Upper lobe of left lung (tissue), 6 donors: ENCODE data around the gene HOXB4. TPM values are rescaled to one million over a fixed set of nuclear protein-coding genes. Genes with fewer than 3 reads are reported as not detected.

Source experiments
- ATAC-seq, 2 donors: fragments of 200-7000 bp; cut with Tn5 transposase; one replicate each; pipeline ENCODE4 v1.9.1; 2022; ENCODE audit warnings: mild to moderate bottlenecking in 2 of 2, moderate library complexity in 2 of 2; ENCODE audit not compliant: low FRiP score in 2 of 2
- DNase-seq, 2 donors: peaks; one replicate each; pipeline ENCODE4 v3.0.0-alpha.2; 2019 to 2020
- H3K27ac ChIP-seq, 4 donors: fragments of 200-600 bp; sonication (generic); one replicate each; pipeline ENCODE4 v1.5.1; 2016 to 2019
- H3K27me3 ChIP-seq, 4 donors: fragments of 200-600 bp; sonication (generic); one replicate each; pipeline ENCODE4 v1.5.1; 2017 to 2019
- H3K36me3 ChIP-seq, 4 donors: fragments of 200-600 bp; sonication (generic); one replicate each; pipeline ENCODE4 v1.5.1; 2016 to 2019
- H3K4me1 ChIP-seq, 4 donors: fragments of 200-600 bp; sonication (generic); one replicate each; pipeline ENCODE4 v1.5.1; 2018 to 2019
- H3K4me3 ChIP-seq, 4 donors: fragments of 200-600 bp; sonication (generic); one replicate each; pipeline ENCODE4 v1.5.1; 2017 to 2019; ENCODE audit warnings: mild to moderate bottlenecking in 2 of 4, moderate library complexity in 1 of 4
- H3K9me3 ChIP-seq, 4 donors: fragments of 200-600 bp; sonication (generic); one replicate each; pipeline ENCODE4 v1.5.1; 2018 to 2019
- EP300 ChIP-seq, 4 donors: sonication (generic); formaldehyde crosslinking; IDR thresholded peaks; one replicate each; pipeline ENCODE4 v1.5.1; 2017; ENCODE audit warnings: antibody characterized with exemption in 4 of 4, control low read depth in 2 of 4
- POLR2A ChIP-seq, 4 donors: fragments of 450-650 bp; IDR thresholded peaks; one replicate each; pipeline ENCODE4 v1.5.1; 2016 to 2017; ENCODE audit warnings: antibody characterized with exemption in 4 of 4, mild to moderate bottlenecking in 2 of 4
- POLR2AphosphoS5 ChIP-seq, 2 donors: sonication (generic); formaldehyde crosslinking; IDR thresholded peaks; one replicate each; pipeline ENCODE4 v1.5.1; 2017; ENCODE audit warnings: antibody characterized with exemption in 2 of 2
- WGBS, 2 donors: methylation state at CpG; one replicate each; pipeline ENCODE4 v1.1.5; 2017 to 2018; 5-methylcytosine and 5-hydroxymethylcytosine counted together
- total RNA-seq, 6 donors: library from RNA; depleted of rRNA in 4 of 6; stranded (reverse); fragments of >200 nt in 4 of 6; gene quantifications; one replicate each; pipeline versions ENCODE4 v1.1.0 to v1.2.1, GENCODE V29; 2016 to 2021
- TF ChIP-seq, protein P1 (sequence below), 6 experiments: fragments of 450-650 bp in 4 of 6; fragments of 200-600 bp in 2 of 6; sonication (generic) in 2 of 6; IDR thresholded peaks; one replicate each; pipeline ENCODE4 v1.5.1; 2016 to 2019; ENCODE audit warnings: antibody characterized with exemption in 6 of 6
- donor health status: DM: no; HTN: no; CAD: no; lungs with moderate emphysema.
- donor health status: DM: no; HTN: yes; CAD: no; lungs with severe emphysema.

HOXB4 gene
- total RNA-seq, 6 donors from 2014 or later: 0.61 to 5.6 (median 2.0) TPM

DNA sequence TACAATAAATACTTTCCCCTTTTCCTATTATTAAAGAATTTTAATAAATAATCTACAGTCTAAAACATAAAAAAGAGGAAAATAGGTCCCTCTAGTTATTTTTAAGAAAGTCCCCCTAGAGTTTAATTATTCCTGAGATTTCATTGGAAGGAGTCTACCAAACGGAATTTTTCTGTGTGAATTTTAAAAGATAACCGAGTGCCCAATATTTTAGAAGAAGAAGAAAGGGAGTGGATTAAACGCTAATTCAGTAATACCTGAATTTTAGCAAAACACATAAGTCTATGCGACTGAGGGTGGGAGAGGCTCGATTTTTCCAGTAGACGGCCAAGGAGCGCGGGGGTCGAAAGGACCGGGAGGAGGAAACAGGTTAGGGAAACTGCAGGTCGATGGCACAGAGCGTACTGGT lies 35.4 kb downstream of the HOXB4 start:
- peak overlapping the region; percentile 81 to 90 (median 88) for H3K27ac ChIP-seq
- WGBS, 2 donors: 6 to 7% methylated on average over 12 of the region's 12 CpGs
- H3K27me3 ChIP-seq: peaks cover 0 to 41% (median 22%) of the 10 kb centered on the region in 4 donors
- no peaks in the 10 kb centered on the region for H3K9me3 ChIP-seq
- no peaks in the 10 kb centered on the region for H3K36me3 ChIP-seq
- ATAC-seq (no peak), DNase-seq (no peak)
- H3K4me1 ChIP-seq: peaks cover 11 to 29% (median 18%) of the 10 kb centered on the region in 4 donors
- TF ChIP-seq POLR2AphosphoS5 (IDR thresholded peaks at IDR 0.05): no peak
- TF ChIP-seq, protein P1, sequence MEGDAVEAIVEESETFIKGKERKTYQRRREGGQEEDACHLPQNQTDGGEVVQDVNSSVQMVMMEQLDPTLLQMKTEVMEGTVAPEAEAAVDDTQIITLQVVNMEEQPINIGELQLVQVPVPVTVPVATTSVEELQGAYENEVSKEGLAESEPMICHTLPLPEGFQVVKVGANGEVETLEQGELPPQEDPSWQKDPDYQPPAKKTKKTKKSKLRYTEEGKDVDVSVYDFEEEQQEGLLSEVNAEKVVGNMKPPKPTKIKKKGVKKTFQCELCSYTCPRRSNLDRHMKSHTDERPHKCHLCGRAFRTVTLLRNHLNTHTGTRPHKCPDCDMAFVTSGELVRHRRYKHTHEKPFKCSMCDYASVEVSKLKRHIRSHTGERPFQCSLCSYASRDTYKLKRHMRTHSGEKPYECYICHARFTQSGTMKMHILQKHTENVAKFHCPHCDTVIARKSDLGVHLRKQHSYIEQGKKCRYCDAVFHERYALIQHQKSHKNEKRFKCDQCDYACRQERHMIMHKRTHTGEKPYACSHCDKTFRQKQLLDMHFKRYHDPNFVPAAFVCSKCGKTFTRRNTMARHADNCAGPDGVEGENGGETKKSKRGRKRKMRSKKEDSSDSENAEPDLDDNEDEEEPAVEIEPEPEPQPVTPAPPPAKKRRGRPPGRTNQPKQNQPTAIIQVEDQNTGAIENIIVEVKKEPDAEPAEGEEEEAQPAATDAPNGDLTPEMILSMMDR (IDR thresholded peaks at IDR 0.05): no peak
- TF ChIP-seq POLR2A (IDR thresholded peaks at IDR 0.05): no peak
- TF ChIP-seq EP300 (IDR thresholded peaks at IDR 0.05): no peak
- peak overlapping the region; percentile 42 to 60 (median 51) for H3K4me3 ChIP-seq

- TF ChIP-seq POLR2AphosphoS5 (IDR thresholded peaks at IDR 0.05) (no peak), POLR2A (IDR thresholded peaks at IDR 0.05) (no peak), EP300 (IDR thresholded peaks at IDR 0.05) (no peak)
- TF ChIP-seq, protein P1 (IDR thresholded peaks at IDR 0.05): no peak
- peak overlapping the region; percentile 81 to 90 (median 88) for H3K27ac ChIP-seq
- H3K27me3 ChIP-seq: peaks cover 0 to 41% (median 22%) of the 10 kb centered on the region in 4 donors
- WGBS, 2 donors: 8 to 22% methylated on average over 17 to 27 of the region's 27 CpGs
- DNase-seq (no peak), ATAC-seq (no peak)
- H3K4me1 ChIP-seq: peaks cover 9 to 29% (median 18%) of the 10 kb centered on the region in 4 donors
- H3K9me3 ChIP-seq: no peaks in the 10 kb centered on the region
- peak overlapping the region in 3 of 4 donors; percentile 42 to 60 (median 53) for H3K4me3 ChIP-seq
- H3K36me3 ChIP-seq: no peaks in the 10 kb centered on the region
These were observed 36.0 kb downstream of the HOXB4 start for GRCh38 chr17:48542114-48542656.

DNA sequence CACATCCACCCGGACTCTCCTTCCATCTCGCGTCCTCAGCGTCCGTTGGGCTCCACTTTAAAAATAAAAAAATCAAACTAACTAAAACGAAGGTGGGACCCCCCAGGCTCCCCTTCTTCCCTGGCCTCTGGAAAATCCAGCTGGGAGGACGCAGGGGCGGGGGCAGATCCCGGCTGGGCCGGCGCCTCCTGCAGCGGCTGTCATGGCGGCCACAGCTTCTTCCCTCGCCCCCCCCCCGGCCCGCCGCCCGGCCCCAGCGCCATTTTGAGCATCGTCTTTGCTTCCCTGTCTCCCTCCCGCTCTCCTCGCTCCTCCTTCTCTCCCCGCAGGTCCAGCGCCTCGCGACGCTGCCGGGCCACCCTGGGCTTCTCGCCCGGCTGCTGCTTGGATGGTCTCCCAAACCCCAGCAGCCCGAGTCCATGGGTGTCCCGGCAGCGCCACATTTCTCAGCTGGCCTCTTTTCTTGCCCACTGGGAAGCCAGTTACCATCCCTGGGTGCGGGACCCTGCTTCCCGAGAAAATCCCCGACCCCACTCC lies 36.5 kb downstream of the HOXB4 start:
- DNase-seq (peak in 1 of 2 donors; percentile 92), ATAC-seq (peak; percentile 61 to 76)
- TF ChIP-seq POLR2A (IDR thresholded peaks at IDR 0.05) (peak in 1 of 4 donors; percentile 12), EP300 (IDR thresholded peaks at IDR 0.05) (no peak), POLR2AphosphoS5 (IDR thresholded peaks at IDR 0.05) (no peak)
- TF ChIP-seq, protein P1 (IDR thresholded peaks at IDR 0.05): no peak
- H3K36me3 ChIP-seq: no peaks in the 10 kb centered on the region
- 6 to 16% methylated on average over 27 to 31 of the region's 36 CpGs for WGBS, 2 donors
- H3K4me3 ChIP-seq: peak overlapping the region in 3 of 4 donors; percentile 42 to 60 (median 53)
- H3K9me3 ChIP-seq: no peaks in the 10 kb centered on the region
- peak overlapping the region; percentile 81 to 90 (median 88) for H3K27ac ChIP-seq
- H3K4me1 ChIP-seq: peaks cover 9 to 29% (median 18%) of the 10 kb centered on the region in 4 donors
- H3K27me3 ChIP-seq: peaks cover 0 to 41% (median 22%) of the 10 kb centered on the region in 4 donors

DNA sequence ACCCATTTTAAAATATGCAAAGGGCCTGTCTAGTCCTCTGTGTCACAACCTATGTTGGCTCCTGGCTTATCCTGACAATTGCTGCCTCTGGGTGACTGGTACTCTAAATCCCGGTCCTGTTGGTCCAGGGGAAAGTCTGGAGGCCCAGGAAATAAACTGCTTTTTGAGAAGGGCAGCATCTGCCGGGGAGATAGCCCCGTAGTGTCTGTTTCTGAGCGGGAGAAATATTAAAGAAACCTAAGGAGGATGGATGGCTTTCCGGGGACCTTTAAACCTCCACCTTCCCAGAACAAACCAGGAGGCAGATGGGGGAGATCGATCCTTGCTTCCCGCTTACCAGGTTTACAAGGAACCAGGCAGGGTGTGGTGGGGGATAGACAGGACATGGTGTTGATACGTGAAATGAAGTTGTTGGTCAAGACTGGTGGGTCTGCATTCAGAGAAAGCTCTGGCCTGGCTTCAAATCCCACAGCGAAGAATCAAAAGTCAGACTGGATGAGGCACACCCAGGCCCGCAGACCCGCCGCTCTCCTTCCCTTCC lies 37.0 kb downstream of the HOXB4 start:
- TF ChIP-seq, protein P1 (IDR thresholded peaks at IDR 0.05): no peak
- TF ChIP-seq POLR2A (IDR thresholded peaks at IDR 0.05): no peak
- no peak for TF ChIP-seq EP300 (IDR thresholded peaks at IDR 0.05)
- no peaks in the 10 kb centered on the region for H3K9me3 ChIP-seq
- DNase-seq (no peak), ATAC-seq (peak in 1 of 2 donors; percentile 7)
- H3K4me3 ChIP-seq: peak overlapping the region in 3 of 4 donors; percentile 42 to 60 (median 53)
- H3K4me1 ChIP-seq: peaks cover 9 to 29% (median 18%) of the 10 kb centered on the region in 4 donors
- 23 to 29% methylated on average over 12 of the region's 12 CpGs for whole genome bisulfite sequencing, 2 donors
- H3K36me3 ChIP-seq: no peaks in the 10 kb centered on the region
- H3K27me3 ChIP-seq: peaks cover 0 to 41% (median 22%) of the 10 kb centered on the region in 4 donors
- peak overlapping the region; percentile 81 to 90 (median 88) for H3K27ac ChIP-seq
